Stimulated activated CD4-positive, alpha-beta T cell treated with anti-CD3 and anti-CD28 coated beads, Interleukin-1b, Interleukin-23, amount 100 ng/mL, for 24 hours (primary cell): ENCODE data around the gene TRIM2.

Source experiments
- DNase-seq, 4 experiments: peaks; one replicate each; pipeline ENCODE4 v3.0.0-alpha.2; 2020; ENCODE audit warnings: low read depth in 4 of 4, low spot score in 1 of 4

The TRIM2 gene

GRCh38 chr4:153327247-153327646 is 123.0 kb downstream of the TRIM2 start:
- no peak for DNase-seq

- DNase-seq = no peak
These were observed 128.7 kb downstream of the TRIM2 start for GRCh38 chr4:153332936-153333335.

DNA sequence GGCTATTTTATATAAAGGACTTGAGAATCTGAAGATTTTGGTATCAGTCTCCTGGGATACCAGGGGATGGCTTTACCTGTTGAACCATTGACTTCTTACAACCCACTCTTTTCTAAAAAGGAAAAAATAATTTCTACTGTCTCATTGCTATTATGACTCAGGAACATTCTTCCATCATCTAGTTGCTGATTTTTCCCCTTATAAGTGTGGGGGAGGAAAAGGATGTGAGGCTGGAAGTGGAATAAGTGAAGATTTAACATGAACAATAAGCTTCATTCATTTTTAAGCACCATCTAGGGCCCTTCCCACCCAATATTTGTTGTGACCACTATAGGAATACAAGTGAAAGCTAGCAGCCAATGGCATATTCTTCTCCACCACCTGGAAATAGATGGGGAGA is 129.6 kb downstream of the TRIM2 start:
- no peak for DNase-seq

DNA sequence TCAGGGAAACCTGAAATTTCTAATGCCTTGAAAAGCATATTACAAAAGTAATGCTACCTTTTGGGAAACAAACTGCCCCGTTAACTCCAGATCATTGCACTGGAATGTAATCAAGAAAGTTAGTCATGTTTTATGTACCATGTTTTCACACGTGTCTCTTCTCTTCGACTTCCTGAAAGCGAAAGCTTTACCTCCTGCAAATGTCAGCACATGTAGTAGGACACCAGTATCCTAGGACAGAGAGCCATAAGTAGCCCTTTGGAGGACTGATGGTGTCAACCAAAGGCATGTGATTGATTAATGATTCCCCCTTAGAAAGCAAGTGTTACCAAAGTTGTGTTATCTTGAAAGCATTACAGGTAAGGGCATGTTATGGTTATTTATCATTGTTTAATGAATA is 131.4 kb downstream of the TRIM2 start:
- DNase-seq = no peak

DNA sequence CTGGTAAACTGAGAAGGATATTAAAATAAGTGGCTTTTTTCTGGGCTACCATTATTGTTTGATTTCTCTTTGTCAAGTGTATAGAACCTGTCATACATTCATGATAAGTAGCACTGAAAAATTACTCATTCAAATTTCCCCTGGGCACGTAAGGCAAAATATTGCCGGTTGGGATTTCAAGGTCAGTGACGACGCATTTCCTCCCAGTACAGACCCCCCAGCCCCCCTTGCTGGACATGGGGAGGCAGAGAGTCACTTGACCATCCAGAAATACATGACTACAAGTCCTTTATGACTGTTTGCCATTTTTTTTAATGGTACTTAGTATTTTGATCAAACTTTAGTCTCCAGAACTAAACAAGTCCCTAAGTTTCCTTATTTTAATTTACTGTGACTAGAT is 133.4 kb downstream of the TRIM2 start:
- DNase-seq = no peak

- no peak for DNase-seq
These were observed 137.4 kb downstream of the TRIM2 start for GRCh38 chr4:153341575-153342090.

DNA sequence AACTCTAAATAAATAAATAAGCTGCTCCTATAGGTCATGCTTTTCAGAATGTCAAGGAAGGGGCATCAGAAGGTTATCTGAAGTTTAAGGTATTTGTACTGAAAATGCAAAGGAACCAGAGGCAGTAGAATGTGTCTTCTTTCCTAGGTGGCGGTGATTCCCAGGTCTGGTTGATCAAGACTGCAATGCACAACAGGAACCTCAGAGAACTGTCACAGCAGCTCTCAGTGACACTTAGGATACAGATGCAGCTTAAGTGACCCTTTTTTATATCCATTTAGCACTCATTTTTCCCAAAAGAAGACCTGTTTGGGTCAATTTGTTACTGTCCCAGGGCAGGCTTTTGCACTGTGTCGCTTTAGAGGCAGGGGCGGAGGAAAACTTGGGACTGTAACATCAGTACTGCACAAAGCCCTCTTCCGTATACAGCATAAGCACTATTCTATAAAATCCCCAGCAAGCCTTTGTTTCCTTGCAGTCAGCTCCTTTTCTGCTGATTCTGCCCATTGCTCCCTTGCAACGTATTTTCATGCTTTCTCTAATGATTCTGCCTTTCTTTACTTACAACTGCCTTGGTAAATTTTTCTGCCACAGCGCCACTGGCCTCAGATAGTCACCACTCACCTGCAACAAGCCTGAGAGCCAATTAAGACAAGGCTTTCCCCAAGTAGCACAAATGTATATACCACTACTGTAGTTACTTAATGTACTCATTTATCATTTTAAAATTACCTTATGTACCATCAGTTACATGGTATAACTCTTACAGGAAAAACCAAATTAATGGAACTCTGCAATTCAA is 138.7 kb downstream of the TRIM2 start:
- no peak for DNase-seq

DNA sequence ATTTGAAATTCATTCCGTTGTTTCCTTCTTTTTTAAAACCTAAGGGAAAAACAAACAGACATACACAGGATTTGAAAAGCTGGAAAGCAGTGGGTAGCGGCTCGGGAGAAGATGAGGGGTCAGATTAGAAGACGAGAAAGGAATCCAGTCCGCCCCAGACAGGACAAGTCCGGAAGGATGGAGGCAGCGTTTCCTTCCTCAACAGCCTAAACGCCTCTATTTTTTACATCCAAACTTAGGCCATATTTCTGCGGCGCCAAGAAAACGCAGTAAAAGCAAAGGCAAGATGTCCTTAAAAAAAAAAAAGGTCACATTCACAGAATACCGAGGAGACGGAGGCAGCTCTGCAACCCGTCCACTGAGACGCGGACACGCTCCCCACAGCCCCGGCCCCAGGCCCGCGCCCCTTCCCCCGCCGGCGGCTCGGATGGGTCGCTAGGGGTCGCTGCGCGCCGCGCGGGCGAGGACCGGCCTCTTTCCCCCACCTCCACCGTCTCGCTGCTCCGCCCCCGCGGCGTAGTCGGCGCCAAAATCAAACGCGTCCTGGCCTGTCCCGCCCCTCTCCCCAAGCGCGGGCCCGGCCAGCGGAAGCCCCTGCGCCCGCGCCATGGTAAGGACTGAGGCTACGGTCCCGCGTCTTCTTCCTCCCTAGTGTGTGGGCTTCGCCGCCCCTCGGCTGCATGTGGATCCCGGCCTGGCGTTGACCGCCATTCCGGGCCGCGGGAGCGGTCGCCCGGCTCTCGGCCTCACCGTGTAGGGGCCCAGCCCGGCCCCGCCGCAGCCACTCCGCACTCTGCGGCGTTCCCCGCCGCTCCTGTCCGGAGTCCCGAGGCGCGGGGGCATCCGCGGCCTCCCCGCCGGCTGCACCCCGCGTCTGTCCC is 140.1 kb downstream of the TRIM2 start, which contains the start of gene MND1:
Gene MND1 (plus strand): TSS at position 558 of the 881 bp plus-strand sequence. CDS start 50 bp downstream, at position 608.
- DNase-seq = peak; percentile 85 to 90 (median 89)

DNA sequence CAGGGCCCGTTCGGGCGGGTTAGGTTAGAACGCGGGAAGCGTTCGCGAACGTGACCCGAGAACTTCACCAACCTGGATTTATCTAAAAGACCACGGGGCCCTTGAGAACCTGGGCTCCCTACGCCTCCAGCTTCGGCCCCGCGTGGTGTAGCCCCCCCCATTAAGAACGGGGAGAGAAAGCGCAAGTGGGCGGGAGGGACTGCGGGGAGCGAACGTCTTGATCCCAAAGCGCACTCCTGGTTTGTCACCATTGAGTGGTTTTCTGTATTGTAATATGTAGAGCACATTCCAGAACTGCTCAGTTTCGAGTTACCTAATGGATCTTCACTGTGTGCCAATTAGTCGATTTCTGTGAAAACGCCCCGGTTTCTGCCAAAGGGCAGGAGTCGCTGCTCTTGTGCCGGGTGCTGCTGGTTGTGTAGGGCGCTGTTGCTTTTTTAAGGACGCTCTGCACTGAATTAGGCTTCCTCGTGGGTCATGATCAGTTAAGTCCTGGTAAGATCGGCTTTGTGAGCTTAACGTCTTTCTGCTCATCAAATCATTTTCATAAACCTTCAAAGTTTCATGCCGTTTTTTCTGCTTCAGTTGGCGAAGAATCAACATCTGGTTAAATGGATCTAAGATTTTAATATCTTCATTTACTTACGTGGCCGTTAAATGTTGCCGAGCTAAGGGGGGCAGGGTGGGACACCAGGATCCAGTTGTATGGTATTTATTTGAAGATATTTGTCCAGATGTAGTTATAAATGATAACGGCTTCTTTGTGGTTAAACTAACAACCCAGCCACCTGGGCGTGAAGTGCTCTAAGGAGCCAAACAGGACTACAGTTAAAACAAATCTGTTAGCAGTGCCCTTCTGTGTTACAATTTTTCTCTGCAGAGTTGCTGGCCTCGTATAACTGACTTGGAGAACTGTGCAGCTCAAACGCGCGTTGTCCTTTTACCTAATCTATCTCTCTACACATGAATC is 141.1 kb downstream of the TRIM2 start:
- peak; percentile 17 to 45 (median 36) for DNase-seq

- no peak for DNase-seq
These were observed 141.8 kb downstream of the TRIM2 start for GRCh38 chr4:153346031-153346430.

- no peak for DNase-seq
These were observed 142.3 kb downstream of the TRIM2 start for GRCh38 chr4:153346563-153346962.

GRCh38 chr4:153347117-153347516 is 142.9 kb downstream of the TRIM2 start:
- no peak for DNase-seq

GRCh38 chr4:153348006-153348405 is 143.8 kb downstream of the TRIM2 start:
- DNase-seq = no peak

GRCh38 chr4:153349206-153349805 is 145.1 kb downstream of the TRIM2 start:
- no peak for DNase-seq

DNA sequence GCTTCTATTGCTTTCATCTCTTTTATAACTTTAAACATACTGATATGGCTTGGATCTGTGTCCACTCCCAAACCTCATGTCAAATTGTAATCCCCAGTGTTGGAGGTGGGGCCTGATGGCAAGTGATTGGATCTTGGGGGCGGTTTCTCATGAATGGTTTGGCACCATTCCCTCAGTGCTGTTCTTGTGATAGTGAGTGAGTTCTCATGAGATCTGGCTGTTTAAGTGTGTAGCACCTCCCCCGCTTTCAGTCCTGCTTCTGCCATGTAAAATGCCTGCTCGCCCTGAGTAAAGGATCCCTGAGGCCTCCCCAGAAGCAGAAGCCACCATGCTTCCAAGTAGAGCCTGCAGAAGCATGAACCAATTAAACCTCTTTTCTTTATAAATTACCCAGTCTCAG is 157.9 kb downstream of the TRIM2 start:
- no peak for DNase-seq

- no peak for DNase-seq
These were observed 159.8 kb downstream of the TRIM2 start for GRCh38 chr4:153364061-153364460.

GRCh38 chr4:153365003-153365402 is 160.8 kb downstream of the TRIM2 start:
- no peak for DNase-seq

DNA sequence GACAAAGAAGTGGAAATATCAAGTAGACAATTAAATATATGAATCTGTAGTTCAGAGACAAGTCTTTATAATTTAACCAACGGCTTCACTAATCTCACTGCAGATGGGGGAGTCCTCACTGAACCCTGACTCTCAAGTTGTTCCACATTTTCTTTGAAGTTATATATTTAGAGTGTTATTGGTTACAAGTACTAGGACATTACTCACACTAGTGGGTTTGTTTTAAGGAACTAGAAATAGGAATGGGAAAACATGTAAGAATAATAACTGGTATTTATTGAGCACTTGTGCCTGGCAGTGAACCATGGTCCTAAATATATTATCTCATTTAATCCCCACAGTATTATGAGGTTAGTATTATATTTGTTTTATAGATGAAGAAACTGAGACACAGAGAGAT is 162.2 kb downstream of the TRIM2 start:
- no peak for DNase-seq

- DNase-seq = no peak
These were observed 162.8 kb downstream of the TRIM2 start for GRCh38 chr4:153367092-153367491.

- no peak for DNase-seq
These were observed 164.8 kb downstream of the TRIM2 start for GRCh38 chr4:153369021-153369420.
